Brain microvascular endothelial cell (primary cell): Measurements from ENCODE around the gene GPR152.
"Not testable (repeated sequence)": the region's sequence is repeated elsewhere in the genome, so short reads cannot be mapped to it uniquely, and the experiment has no call there.

Experiments used
- DNase-seq: peaks from one replicate; pipeline ENCODE4 v3.0.0-alpha.2; 2020
- H3K27ac ChIP-seq: fragments of 250-450 bp; sonication (Bioruptor Pico); 2 replicates; pipeline ENCODE4 v1.5.1; 2020; ENCODE audit warnings: mild to moderate bottlenecking, moderate library complexity
- H3K27me3 ChIP-seq: fragments of 250-450 bp; sonication (Bioruptor Pico); replicated peaks from 2 replicates; pipeline ENCODE4 v1.5.1; 2020; ENCODE audit warnings: mild to moderate bottlenecking
- H3K36me3 ChIP-seq: fragments of 250-450 bp; sonication (Bioruptor Pico); replicated peaks from 2 replicates; pipeline ENCODE4 v1.5.1; 2020; ENCODE audit warnings: mild to moderate bottlenecking
- H3K4me3 ChIP-seq: 2 replicates; pipeline ENCODE4 v1.5.1; 2011; ENCODE audit warnings: low read depth, mild to moderate bottlenecking, control low read depth, low read length, moderate library complexity
- CTCF ChIP-seq: IDR thresholded peaks from 2 replicates; pipeline ENCODE4 v1.5.1; 2011; ENCODE audit warnings: low read depth, mild to moderate bottlenecking, moderate library complexity, low read length, control low read depth, inconsistent platforms; ENCODE audit errors: missing control alignments
- in situ Hi-C: cut with HindIII; loops from 2 replicates; pipeline ENCODE4 v1.10.0; 2017; ENCODE audit warnings: low sequenced_read_pairs, low pct_ligation_motif_present

The GPR152 gene

GRCh38 chr11:67431346-67432249, 20.9 kb downstream of the GPR152 start:
- TF ChIP-seq CTCF, result no peak
- H3K4me3 ChIP-seq, result no peak overlapping the region
- DNase-seq, result no peak
- peaks cover 34% of the 10 kb centered on the region for H3K36me3 ChIP-seq
- no peaks in the 10 kb centered on the region for H3K27me3 ChIP-seq
- no peak overlapping the region for H3K27ac ChIP-seq
- in situ Hi-C loops, result no loop called here

- H3K36me3 ChIP-seq, result peaks cover 24% of the 10 kb centered on the region
- no peak for DNase-seq
- H3K27me3 ChIP-seq, result no peaks in the 10 kb centered on the region
- in situ Hi-C loops, result no loop called here
- TF ChIP-seq CTCF, result no peak
- H3K4me3 ChIP-seq, result no peak overlapping the region
- no peak overlapping the region for H3K27ac ChIP-seq
Measured at GRCh38 chr11:67429722-67430121, 22.8 kb downstream of the GPR152 start.

GRCh38 chr11:67429038-67429668, 23.4 kb downstream of the GPR152 start:
- H3K27ac ChIP-seq, result peak overlapping the region; percentile 70
- in situ Hi-C loops, result no loop called here
- TF ChIP-seq CTCF, result no peak

GRCh38 chr11:67428052-67429001, 24.2 kb downstream of the GPR152 start, which contains the start of gene RPS6KB2:
Gene RPS6KB2, plus strand, starts transcription at chr11:67428494. Its CDS starts 52 bp downstream, at chr11:67428546.
- DNase-seq, result peak; percentile 97
- in situ Hi-C loops, result no loop called here
- peak within 1 kb of the TSS; percentile 70 for H3K27ac ChIP-seq
- no peak for TF ChIP-seq CTCF
- peaks cover 10% of the 10 kb centered on the region for H3K36me3 ChIP-seq
- H3K27me3 ChIP-seq, result no peaks in the 10 kb centered on the region
- H3K4me3 ChIP-seq, result peak within 1 kb of the TSS; percentile 88

More at GRCh38 chr11:67429038-67429668, 23.4 kb downstream of the GPR152 start:
- DNase-seq, result no peak
- Histone ChIP-seq H3K36me3 (peaks cover 18% of the 10 kb centered on the region), H3K27me3 (no peaks in the 10 kb centered on the region), H3K4me3 (peak overlapping the region; percentile 88)

- H3K27me3 ChIP-seq, DNase-seq, H3K36me3 ChIP-seq, in situ Hi-C loops: not testable (repeated sequence)
- H3K4me3 ChIP-seq, result peak overlapping the region; percentile 88
- H3K27ac ChIP-seq, result peak overlapping the region; percentile 70
Measured at GRCh38 chr11:67427364-67427859, 25.1 kb downstream of the GPR152 start.
